Thyroid gland (tissue), 4 donors: ENCODE results near the gene CLPX. TPM values are rescaled to one million over a fixed set of nuclear protein-coding genes. Genes with fewer than 3 reads are reported as not detected.

Experiments
- DNase-seq, 2 donors: peaks; one replicate each; pipeline ENCODE4 v3.0.0-alpha.2; 2019
- H3K27ac ChIP-seq, 3 donors: fragments of 200-600 bp; sonication (generic); 1 replicate in 2 of 3; 2 replicates in 1 of 3; pipeline ENCODE4 v1.5.1; 2016 to 2019; ENCODE audit warnings: mild to moderate bottlenecking in 1 of 3, moderate library complexity in 1 of 3
- H3K27me3 ChIP-seq: fragments of 200-600 bp; sonication (generic); one replicate; pipeline ENCODE4 v1.5.1; 2019
- H3K36me3 ChIP-seq, 2 donors: fragments of 200-600 bp; sonication (generic); one replicate each; pipeline ENCODE4 v1.5.1; 2016 to 2019
- H3K4me1 ChIP-seq, 2 donors: fragments of 200-600 bp; sonication (generic); one replicate each; pipeline ENCODE4 v1.5.1; 2017 to 2019
- H3K4me3 ChIP-seq, 3 donors: fragments of 200-600 bp; sonication (generic); replicated peaks in 1 of 3; 1 replicate in 2 of 3; 2 replicates in 1 of 3; pipeline ENCODE4 v1.5.1; 2016; ENCODE audit warnings: mild to moderate bottlenecking in 1 of 3
- H3K9me3 ChIP-seq: fragments of 200-600 bp; sonication (generic); one replicate; pipeline ENCODE4 v1.5.1; 2017
- CTCF ChIP-seq, 6 experiments: fragments of 200-600 bp in 3 of 6; fragments of 450-650 bp in 3 of 6; sonication (generic) in 3 of 6; IDR thresholded peaks; one replicate each; pipeline ENCODE4 v1.5.1; 2016 to 2019; ENCODE audit warnings: antibody characterized with exemption in 6 of 6, mild to moderate bottlenecking in 2 of 6, inconsistent platforms in 1 of 6, moderate library complexity in 1 of 6
- POLR2A ChIP-seq, 2 donors: fragments of 450-650 bp; IDR thresholded peaks; one replicate each; pipeline ENCODE4 v1.6.1; 2017; ENCODE audit warnings: antibody characterized with exemption in 2 of 2, mild to moderate bottlenecking in 2 of 2, moderate library complexity in 1 of 2
- WGBS, 2 donors: methylation state at CpG; one replicate each; pipeline ENCODE4 v1.1.5; 2017; 5-methylcytosine and 5-hydroxymethylcytosine counted together
- intact Hi-C: fragments of 100-400 bp; cut with DNase I; formaldehyde crosslinking; loops from one replicate; pipeline ENCODE4 v1.15.1; 2023
- small RNA-seq: library from RNA; depleted of rRNA; stranded (forward); fragments of <200 nt; gene quantifications from one replicate; pipeline ENCODE3, GENCODE V24; 2016
- total RNA-seq, 4 donors: library from RNA; depleted of rRNA; stranded (reverse); fragments of >200 nt; gene quantifications; one replicate each; pipeline ENCODE4 v1.2.3, GENCODE V29; 2016

CLPX gene
- total RNA-seq, 4 donors from 2014 or later = 37.9 to 57.5 (median 46.4) TPM

GRCh38 chr15:65099336-65099735, 85.8 kb downstream of the CLPX start:
- WGBS, 2 donors = 88 to 94% methylated on average over 5 of the region's 5 CpGs
- H3K27ac ChIP-seq = no peak overlapping the region
- intact Hi-C loops = no loop called here

More at GRCh38 chr15:65099336-65099735, 85.8 kb downstream of the CLPX start:
- H3K36me3 ChIP-seq = peaks cover 16 to 26% of the 10 kb centered on the region in 2 donors
- no peaks in the 10 kb centered on the region for H3K27me3 ChIP-seq
- DNase-seq = no peak
- no peak for TF ChIP-seq CTCF (IDR thresholded peaks at IDR 0.05)
- no peak for TF ChIP-seq POLR2A (IDR thresholded peaks at IDR 0.05)
- no peak overlapping the region for H3K4me3 ChIP-seq
- H3K9me3 ChIP-seq = no peaks in the 10 kb centered on the region
- no peaks in the 10 kb centered on the region for H3K4me1 ChIP-seq

Small RNA genes within 50 kb of the gene (small RNA-seq; reads per million reads assigned to genes)
- gene AC013553.1 (not detected), gene AC068213.1 (not detected), gene RNU6-686P (not detected)

Other genes with a start within 250 kb of the CLPX start
- 100 to 1,000 TPM; 119 to 149 (median 122) TPM for gene SPG21, start 195.4 kb downstream of the CLPX start, total RNA-seq
- gene MTFMT, start 155.7 kb downstream of the CLPX start, total RNA-seq = 10 to 100 TPM; 20.7 to 31.6 (median 27.1) TPM
- not detected for gene SLC51B, start 140.0 kb downstream of the CLPX start, total RNA-seq
- gene RASL12, start 117.4 kb downstream of the CLPX start, total RNA-seq = 10 to 100 TPM in 1 of 4 donors, 1 to 10 TPM in 3; 5.1 to 12.5 (median 7.7) TPM
- not detected for gene KBTBD13, start 108.6 kb downstream of the CLPX start, total RNA-seq
- gene UBAP1L, start 70.1 kb downstream of the CLPX start, total RNA-seq = 10 to 100 TPM in 1 of 4 donors, 1 to 10 TPM in 3; 8.1 to 12.6 (median 8.8) TPM
- 10 to 100 TPM; 27.5 to 43.4 (median 32.9) TPM for gene PDCD7, start 51.5 kb downstream of the CLPX start, total RNA-seq
- gene CILP, start 26.1 kb upstream of the CLPX start, total RNA-seq = 10 to 100 TPM in 1 of 4 donors, 1 to 10 TPM in 3; 2.1 to 17.6 (median 5.0) TPM
- 10 to 100 TPM; 11.3 to 15.5 (median 13.2) TPM for gene PARP16, start 101.5 kb upstream of the CLPX start, total RNA-seq
- not detected for gene RNU5A-1, start 110.7 kb upstream of the CLPX start, total RNA-seq
- not detected for gene RNU5B-1, start 119.3 kb upstream of the CLPX start, total RNA-seq
- gene IGDCC3, start 192.7 kb upstream of the CLPX start, total RNA-seq = 1 to 10 TPM in 1 of 4 donors, under 1 TPM in 3; 0.22 to 1.5 (median 0.61) TPM
- gene IGDCC4, start 237.6 kb upstream of the CLPX start, total RNA-seq = 10 to 100 TPM in 3 of 4 donors, 1 to 10 TPM in 1; 4.6 to 15.9 (median 10.6) TPM